Measurements from ENCODE around the gene KLHL17.

KLHL17 gene

GRCh38 chr1:969260-969855 lies 9.0 kb downstream of the KLHL17 start:
- Histone ChIP-seq H3K9ac (ENCODE audit: low read length) (no peak overlapping the region), H3K9me3 (replicated peaks; ENCODE audit: insufficient read depth, low read length) (no peaks in the 10 kb centered on the region), H3F3A (ENCODE audit: insufficient read depth, low read length) (peaks cover 4% of the 10 kb centered on the region; the same call in 1 of the 2 replicates), H3K27ac (ENCODE audit: low read length) (no peak overlapping the region), H4K20me1 (ENCODE audit: insufficient read depth, low read length) (no peaks in the 10 kb centered on the region), H2AFZ (ENCODE audit: low read length) (no peak overlapping the region), H3K27me3 (replicated peaks; ENCODE audit: insufficient read depth, low read length) (peaks cover 9% of the 10 kb centered on the region; the same call in 1 of the 2 replicates), H3K79me2 (ENCODE audit: low read length) (no peaks in the 10 kb centered on the region), H3K4me2 (ENCODE audit: low read depth, low read length) (no peak overlapping the region), H3K9me2 (replicated peaks; ENCODE audit: insufficient read depth, low read length) (no peaks in the 10 kb centered on the region), H3K36me3 (replicated peaks; ENCODE audit: insufficient read depth, low read length) (no peaks in the 10 kb centered on the region), H3K4me1 (ENCODE audit: low read length) (peaks cover 9% of the 10 kb centered on the region), H3K4me3 (ENCODE audit: low read length) (no peak overlapping the region)
- TF ChIP-seq CTCF (IDR thresholded peaks at IDR 0.05; ENCODE audit: low read length): no peak
- no peak for TF ChIP-seq EZH2 (optimal IDR thresholded peaks at IDR 0.05; ENCODE audit: low read depth, low read length)
- TF ChIP-seq EZH2phosphoT487 (IDR thresholded peaks at IDR 0.05; ENCODE audit: low read length): no peak
- DNase-seq: no peak

GRCh38 chr1:970242-970972 lies 10.0 kb downstream of the KLHL17 start:
- Histone ChIP-seq H4K20me1 (ENCODE audit: insufficient read depth, low read length) (no peaks in the 10 kb centered on the region), H3K4me3 (ENCODE audit: low read length) (no peak overlapping the region), H3K4me1 (ENCODE audit: low read length) (peaks cover 9% of the 10 kb centered on the region), H3K27me3 (replicated peaks; ENCODE audit: insufficient read depth, low read length) (peaks cover 13% of the 10 kb centered on the region; the same call in 1 of the 2 replicates), H3K9me3 (replicated peaks; ENCODE audit: insufficient read depth, low read length) (no peaks in the 10 kb centered on the region), H2AFZ (ENCODE audit: low read length) (no peak overlapping the region), H3K9ac (ENCODE audit: low read length) (no peak overlapping the region), H3K79me2 (ENCODE audit: low read length) (no peaks in the 10 kb centered on the region), H3F3A (ENCODE audit: insufficient read depth, low read length) (peaks cover 4% of the 10 kb centered on the region; the same call in 1 of the 2 replicates), H3K27ac (ENCODE audit: low read length) (no peak overlapping the region), H3K4me2 (ENCODE audit: low read depth, low read length) (no peak overlapping the region), H3K9me2 (replicated peaks; ENCODE audit: insufficient read depth, low read length) (no peaks in the 10 kb centered on the region), H3K36me3 (replicated peaks; ENCODE audit: insufficient read depth, low read length) (no peaks in the 10 kb centered on the region)
- DNase-seq: no peak
- TF ChIP-seq CTCF (IDR thresholded peaks at IDR 0.05; ENCODE audit: low read length): no peak
- no peak for TF ChIP-seq EZH2phosphoT487 (IDR thresholded peaks at IDR 0.05; ENCODE audit: low read length)
- no peak for TF ChIP-seq EZH2 (optimal IDR thresholded peaks at IDR 0.05; ENCODE audit: low read depth, low read length)

- Histone ChIP-seq H3K27ac (ENCODE audit: low read length) (no peak overlapping the region), H2AFZ (ENCODE audit: low read length) (no peak overlapping the region), H3K4me1 (ENCODE audit: low read length) (peaks cover 3% of the 10 kb centered on the region), H3K9me3 (replicated peaks; ENCODE audit: insufficient read depth, low read length) (no peaks in the 10 kb centered on the region), H3K4me3 (ENCODE audit: low read length) (no peak overlapping the region), H3K4me2 (ENCODE audit: low read depth, low read length) (no peak overlapping the region), H3K27me3 (replicated peaks; ENCODE audit: insufficient read depth, low read length) (peaks cover 13% of the 10 kb centered on the region; the same call in 1 of the 2 replicates), H3K36me3 (replicated peaks; ENCODE audit: insufficient read depth, low read length) (no peaks in the 10 kb centered on the region), H3K9ac (ENCODE audit: low read length) (no peak overlapping the region), H4K20me1 (ENCODE audit: insufficient read depth, low read length) (no peaks in the 10 kb centered on the region), H3F3A (ENCODE audit: insufficient read depth, low read length) (peaks cover 4% of the 10 kb centered on the region; the same call in 1 of the 2 replicates), H3K79me2 (ENCODE audit: low read length) (no peaks in the 10 kb centered on the region), H3K9me2 (replicated peaks; ENCODE audit: insufficient read depth, low read length) (no peaks in the 10 kb centered on the region)
- TF ChIP-seq CTCF (IDR thresholded peaks at IDR 0.05; ENCODE audit: low read length) (no peak), EZH2 (optimal IDR thresholded peaks at IDR 0.05; ENCODE audit: low read depth, low read length) (no peak), EZH2phosphoT487 (IDR thresholded peaks at IDR 0.05; ENCODE audit: low read length) (no peak)
- DNase-seq: no peak
Measured at GRCh38 chr1:970973-971730, 10.8 kb downstream of the KLHL17 start.
